Naive B cell (primary cell): ENCODE results near the gene MRPL27. TPM values are rescaled to one million over a fixed set of nuclear protein-coding genes. Genes with fewer than 3 reads are reported as not detected.
A peak's percentile ranks its signal among the peaks of the same experiment; 100 is the strongest.
"Not testable (repeated sequence)": the region's sequence is repeated elsewhere in the genome, so short reads cannot be mapped to it uniquely, and the experiment has no call there.

Source experiments
- ATAC-seq, 2 donors: fragments of 150-1000 bp; cut with Tn5 transposase; 2 replicates each; pipeline ENCODE4 v1.10.0; 2021; ENCODE audit warnings: low read depth in 2 of 2, mild to moderate bottlenecking in 2 of 2, moderate library complexity in 2 of 2
- DNase-seq: peaks from one replicate; pipeline ENCODE4 v3.0.0; 2022
- H3K27ac Mint-ChIP-seq, 6 donors: one replicate each; pipeline ENCODE4 v1.8.0; 2020 to 2022; ENCODE audit warnings: mild to moderate bottlenecking in 6 of 6, mixed read lengths in 6 of 6, moderate library complexity in 5 of 6, inconsistent platforms in 2 of 6
- H3K27me3 Mint-ChIP-seq, 3 donors: one replicate each; pipeline ENCODE4 v1.8.0; 2021 to 2022; ENCODE audit warnings: mixed read lengths in 3 of 3, mild to moderate bottlenecking in 1 of 3
- H3K36me3 Mint-ChIP-seq, 2 donors: one replicate each; pipeline ENCODE4 v1.8.0; 2020 to 2022; ENCODE audit warnings: mixed read lengths in 2 of 2, inconsistent platforms in 1 of 2, mild to moderate bottlenecking in 1 of 2
- H3K4me1 Mint-ChIP-seq, 3 donors: one replicate each; pipeline ENCODE4 v1.8.0; 2020 to 2022; ENCODE audit warnings: mixed read lengths in 3 of 3, inconsistent platforms in 1 of 3, mild to moderate bottlenecking in 1 of 3, moderate library complexity in 1 of 3
- H3K4me3 Mint-ChIP-seq, 8 donors: one replicate each; pipeline ENCODE4 v1.8.0; 2020 to 2022; ENCODE audit warnings: mild to moderate bottlenecking in 8 of 8, mixed read lengths in 8 of 8, moderate library complexity in 8 of 8, inconsistent platforms in 2 of 8
- H3K9me3 Mint-ChIP-seq, 7 donors: one replicate each; pipeline ENCODE4 v1.8.0; 2020 to 2022; ENCODE audit warnings: mixed read lengths in 7 of 7, mild to moderate bottlenecking in 5 of 7, inconsistent platforms in 2 of 7, moderate library complexity in 1 of 7
- polyA plus RNA-seq, 6 donors: library from polyadenylated mRNA; unstranded; fragments of 300-500 nt; fragmentation: Illumina TruSeq; gene quantifications; one replicate each; pipeline ENCODE4 v1.2.3, GENCODE V29; 2021; ENCODE audit warnings: low read depth in 6 of 6

MRPL27 gene
- polyA plus RNA-seq, 6 donors from 2014 or later: 46.6 to 62.9 (median 50.4) TPM

GRCh38 chr17:50344731-50345365 is 28.1 kb downstream of the MRPL27 start:
- ATAC-seq: no peak
- Mint-ChIP-seq H3K36me3 (peaks cover 0 to under 1% of the 10 kb centered on the region in 2 donors), H3K27ac (peak overlapping the region in 4 of 6 donors; percentile 16 to 84 (median 56)), H3K27me3 (peaks cover 0 to 8% (median 0%) of the 10 kb centered on the region in 3 donors), H3K4me3 (peak overlapping the region; percentile 79 to 91 (median 83)), H3K9me3 (no peaks in the 10 kb centered on the region), H3K4me1 (peaks cover 27 to 45% (median 35%) of the 10 kb centered on the region in 3 donors)
- no peak for DNase-seq

GRCh38 chr17:50339381-50339780 is 33.6 kb downstream of the MRPL27 start:
- ATAC-seq (no peak), DNase-seq (no peak)
- Mint-ChIP-seq H3K9me3 (peaks cover 4 to 17% (median 13%) of the 10 kb centered on the region in 7 donors), H3K4me1 (no peaks in the 10 kb centered on the region), H3K36me3 (peaks cover 0 to 20% of the 10 kb centered on the region in 2 donors), H3K4me3 (no peak overlapping the region), H3K27me3 (peaks cover 0 to 16% (median 4%) of the 10 kb centered on the region in 3 donors), H3K27ac (peak overlapping the region in 1 of 6 donors; percentile 49)

GRCh38 chr17:50338645-50339044 is 34.3 kb downstream of the MRPL27 start:
- peaks cover 0 to 3% (median 2%) of the 10 kb centered on the region in 3 donors for H3K4me1 Mint-ChIP-seq
- peaks cover 4 to 17% (median 13%) of the 10 kb centered on the region in 7 donors for H3K9me3 Mint-ChIP-seq
- H3K27me3 Mint-ChIP-seq: peaks cover 4 to 20% (median 5%) of the 10 kb centered on the region in 3 donors
- ATAC-seq: no peak
- DNase-seq: no peak
- no peak overlapping the region for H3K27ac Mint-ChIP-seq
- peaks cover 0 to 20% of the 10 kb centered on the region in 2 donors for H3K36me3 Mint-ChIP-seq
- no peak overlapping the region for H3K4me3 Mint-ChIP-seq

GRCh38 chr17:50337956-50338355 is 35.0 kb downstream of the MRPL27 start:
- ATAC-seq: no peak

GRCh38 chr17:50333291-50334057 is 39.5 kb downstream of the MRPL27 start:
- Mint-ChIP-seq H3K4me3 (peak overlapping the region in 1 of 8 donors; percentile 29), H3K27me3 (peaks cover 9 to 38% (median 32%) of the 10 kb centered on the region in 3 donors)
- not testable (repeated sequence) for H3K4me1 Mint-ChIP-seq, H3K27ac Mint-ChIP-seq, H3K9me3 Mint-ChIP-seq, H3K36me3 Mint-ChIP-seq, ATAC-seq, DNase-seq

More at GRCh38 chr17:50337956-50338355, 35.0 kb downstream of the MRPL27 start:
- no peak for DNase-seq
- Mint-ChIP-seq H3K4me1 (peaks cover 0 to 5% (median 4%) of the 10 kb centered on the region in 3 donors), H3K4me3 (peak overlapping the region in 1 of 8 donors; percentile 17), H3K36me3 (peaks cover 0 to 20% of the 10 kb centered on the region in 2 donors), H3K9me3 (peaks cover 4 to 17% (median 13%) of the 10 kb centered on the region in 7 donors), H3K27ac (no peak overlapping the region), H3K27me3 (peaks cover 4 to 26% (median 11%) of the 10 kb centered on the region in 3 donors)

- no peaks in the 10 kb centered on the region for H3K36me3 Mint-ChIP-seq
- H3K9me3 Mint-ChIP-seq: no peaks in the 10 kb centered on the region
- ATAC-seq (no peak), DNase-seq (no peak)
- peaks cover 9 to 38% (median 32%) of the 10 kb centered on the region in 3 donors for H3K27me3 Mint-ChIP-seq
- no peak overlapping the region for H3K4me3 Mint-ChIP-seq
- peaks cover 0 to 5% (median 4%) of the 10 kb centered on the region in 3 donors for H3K4me1 Mint-ChIP-seq
- no peak overlapping the region for H3K27ac Mint-ChIP-seq
Measured at GRCh38 chr17:50332196-50332595, 40.8 kb downstream of the MRPL27 start.

- Mint-ChIP-seq H3K9me3 (no peaks in the 10 kb centered on the region), H3K36me3 (no peaks in the 10 kb centered on the region), H3K27ac (no peak overlapping the region), H3K27me3 (peaks cover 9 to 43% (median 32%) of the 10 kb centered on the region in 3 donors), H3K4me3 (no peak overlapping the region), H3K4me1 (peaks cover 0 to 5% (median 4%) of the 10 kb centered on the region in 3 donors)
- ATAC-seq (no peak), DNase-seq (no peak)
Measured at GRCh38 chr17:50331085-50331791, 41.7 kb downstream of the MRPL27 start.

GRCh38 chr17:50330151-50330775 is 42.7 kb downstream of the MRPL27 start:
- H3K4me1 Mint-ChIP-seq: peaks cover 0 to 5% (median 4%) of the 10 kb centered on the region in 3 donors
- DNase-seq (no peak), ATAC-seq (no peak)
- H3K27ac Mint-ChIP-seq: no peak overlapping the region
- H3K4me3 Mint-ChIP-seq: no peak overlapping the region
- no peaks in the 10 kb centered on the region for H3K36me3 Mint-ChIP-seq
- H3K27me3 Mint-ChIP-seq: peaks cover 4 to 43% (median 32%) of the 10 kb centered on the region in 3 donors
- H3K9me3 Mint-ChIP-seq: no peaks in the 10 kb centered on the region

- Mint-ChIP-seq H3K27me3 (peaks cover 4 to 43% (median 32%) of the 10 kb centered on the region in 3 donors), H3K4me1 (peaks cover 0 to 5% (median 4%) of the 10 kb centered on the region in 3 donors), H3K27ac (no peak overlapping the region), H3K4me3 (no peak overlapping the region), H3K9me3 (no peaks in the 10 kb centered on the region), H3K36me3 (no peaks in the 10 kb centered on the region)
- DNase-seq: no peak
- ATAC-seq: no peak
Measured at GRCh38 chr17:50329716-50330115, 43.3 kb downstream of the MRPL27 start.

- DNase-seq (no peak), ATAC-seq (no peak)
- Mint-ChIP-seq H3K4me1 (peaks cover 0 to 3% (median under 1%) of the 10 kb centered on the region in 3 donors), H3K27me3 (peaks cover 4 to 39% (median 26%) of the 10 kb centered on the region in 3 donors), H3K36me3 (no peaks in the 10 kb centered on the region), H3K9me3 (no peaks in the 10 kb centered on the region), H3K27ac (no peak overlapping the region), H3K4me3 (no peak overlapping the region)
Measured at GRCh38 chr17:50328363-50329325, 44.3 kb downstream of the MRPL27 start.

- H3K4me1 Mint-ChIP-seq: no peaks in the 10 kb centered on the region
- no peaks in the 10 kb centered on the region for H3K9me3 Mint-ChIP-seq
- DNase-seq (no peak), ATAC-seq (no peak)
- H3K4me3 Mint-ChIP-seq: no peak overlapping the region
- H3K27me3 Mint-ChIP-seq: peaks cover under 1 to 24% (median 11%) of the 10 kb centered on the region in 3 donors
- H3K36me3 Mint-ChIP-seq: no peaks in the 10 kb centered on the region
- H3K27ac Mint-ChIP-seq: peak overlapping the region in 1 of 6 donors; percentile 24
Measured at GRCh38 chr17:50326831-50327364, 46.1 kb downstream of the MRPL27 start.

GRCh38 chr17:50325906-50326305 is 47.1 kb downstream of the MRPL27 start:
- Mint-ChIP-seq H3K36me3 (no peaks in the 10 kb centered on the region), H3K27me3 (peaks cover 0 to 23% (median 11%) of the 10 kb centered on the region in 3 donors), H3K4me3 (no peak overlapping the region), H3K9me3 (no peaks in the 10 kb centered on the region), H3K27ac (no peak overlapping the region), H3K4me1 (no peaks in the 10 kb centered on the region)
- ATAC-seq: no peak
- DNase-seq: no peak
